NB4 (cell line): ENCODE results near the gene ATP11A.
A peak's percentile ranks its signal among the peaks of the same experiment; 100 is the strongest.

Experiments used
- MYC ChIP-seq: IDR thresholded peaks from 2 replicates; pipeline ENCODE4 v1.6.1; 2011; ENCODE audit warnings: low read depth, low read length
- TF ChIP-seq, protein P1 (sequence below): IDR thresholded peaks from one replicate; pipeline ENCODE4 v1.5.1; 2012; ENCODE audit warnings: low read depth, low read length

DNA sequence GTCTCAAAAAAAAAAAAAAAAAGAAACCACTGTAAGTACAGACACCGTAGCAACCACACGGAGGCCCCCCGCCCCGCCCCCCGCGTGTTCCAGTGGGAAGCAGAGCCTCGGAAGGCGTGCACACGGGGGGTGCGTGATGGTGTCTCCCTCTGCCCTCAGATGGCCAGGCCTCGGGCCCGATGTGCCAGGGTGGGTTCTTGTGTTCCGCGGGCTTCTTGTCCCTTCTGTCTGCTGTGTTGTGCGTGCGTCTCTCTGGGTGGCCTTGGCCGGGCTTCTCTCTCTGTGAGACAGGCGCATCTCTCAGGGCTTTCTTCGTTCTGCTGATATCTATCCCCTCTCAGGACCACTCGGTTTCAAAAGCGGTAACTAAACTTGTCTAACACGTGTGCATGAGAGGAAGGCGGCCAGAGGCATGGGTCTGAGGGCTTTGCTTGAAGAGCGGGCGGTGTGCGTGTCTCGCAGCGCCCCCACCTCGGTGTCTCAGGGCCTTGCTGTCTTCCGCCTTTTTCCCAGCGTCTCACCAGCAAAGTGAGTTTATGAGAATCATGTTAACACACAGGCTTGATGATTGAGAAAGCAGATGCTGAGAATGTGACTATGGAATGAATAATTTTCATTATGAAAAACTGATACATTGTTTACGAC lies 12.6 kb downstream of the ATP11A start:
- peak; percentile 39; the same call in 1 of the 2 replicates for TF ChIP-seq MYC
- TF ChIP-seq, protein P1, sequence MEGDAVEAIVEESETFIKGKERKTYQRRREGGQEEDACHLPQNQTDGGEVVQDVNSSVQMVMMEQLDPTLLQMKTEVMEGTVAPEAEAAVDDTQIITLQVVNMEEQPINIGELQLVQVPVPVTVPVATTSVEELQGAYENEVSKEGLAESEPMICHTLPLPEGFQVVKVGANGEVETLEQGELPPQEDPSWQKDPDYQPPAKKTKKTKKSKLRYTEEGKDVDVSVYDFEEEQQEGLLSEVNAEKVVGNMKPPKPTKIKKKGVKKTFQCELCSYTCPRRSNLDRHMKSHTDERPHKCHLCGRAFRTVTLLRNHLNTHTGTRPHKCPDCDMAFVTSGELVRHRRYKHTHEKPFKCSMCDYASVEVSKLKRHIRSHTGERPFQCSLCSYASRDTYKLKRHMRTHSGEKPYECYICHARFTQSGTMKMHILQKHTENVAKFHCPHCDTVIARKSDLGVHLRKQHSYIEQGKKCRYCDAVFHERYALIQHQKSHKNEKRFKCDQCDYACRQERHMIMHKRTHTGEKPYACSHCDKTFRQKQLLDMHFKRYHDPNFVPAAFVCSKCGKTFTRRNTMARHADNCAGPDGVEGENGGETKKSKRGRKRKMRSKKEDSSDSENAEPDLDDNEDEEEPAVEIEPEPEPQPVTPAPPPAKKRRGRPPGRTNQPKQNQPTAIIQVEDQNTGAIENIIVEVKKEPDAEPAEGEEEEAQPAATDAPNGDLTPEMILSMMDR, result no peak
